ENCODE results near the gene BTBD2.

DNA sequence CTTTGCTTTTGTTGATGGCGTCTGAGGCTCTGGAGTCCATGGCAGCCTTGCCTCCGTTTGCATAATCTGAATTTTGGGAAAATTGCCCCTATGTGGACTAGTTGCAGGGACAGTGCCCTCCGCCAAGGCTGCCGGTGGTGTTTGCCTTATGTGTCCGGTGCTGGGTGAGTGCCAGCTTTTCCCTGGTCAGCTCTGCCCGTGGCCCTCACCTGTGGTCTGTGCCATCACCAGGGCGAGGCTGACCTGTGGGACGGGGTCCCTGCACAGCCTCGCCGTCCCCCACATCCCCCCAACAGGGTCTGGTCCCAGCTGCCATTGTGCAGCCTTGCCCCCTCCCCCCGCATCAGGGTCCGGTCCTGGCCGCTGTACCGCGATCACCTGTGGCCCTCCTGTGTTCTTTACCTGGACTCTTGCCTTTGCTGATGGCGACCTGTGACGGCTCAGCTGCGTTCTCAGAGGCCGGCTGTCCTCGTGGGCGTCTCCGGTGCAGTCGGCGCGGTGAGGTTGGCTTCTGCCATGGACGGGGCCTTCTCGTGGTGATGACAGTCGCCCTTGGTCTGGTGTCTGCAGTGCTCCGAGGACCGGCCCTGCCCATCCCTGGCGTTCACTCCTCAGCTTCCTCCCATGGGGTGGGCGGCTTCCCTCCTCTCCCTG, 61.9 kb downstream of the BTBD2 start:
- TF ChIP-seq, protein P1, sequence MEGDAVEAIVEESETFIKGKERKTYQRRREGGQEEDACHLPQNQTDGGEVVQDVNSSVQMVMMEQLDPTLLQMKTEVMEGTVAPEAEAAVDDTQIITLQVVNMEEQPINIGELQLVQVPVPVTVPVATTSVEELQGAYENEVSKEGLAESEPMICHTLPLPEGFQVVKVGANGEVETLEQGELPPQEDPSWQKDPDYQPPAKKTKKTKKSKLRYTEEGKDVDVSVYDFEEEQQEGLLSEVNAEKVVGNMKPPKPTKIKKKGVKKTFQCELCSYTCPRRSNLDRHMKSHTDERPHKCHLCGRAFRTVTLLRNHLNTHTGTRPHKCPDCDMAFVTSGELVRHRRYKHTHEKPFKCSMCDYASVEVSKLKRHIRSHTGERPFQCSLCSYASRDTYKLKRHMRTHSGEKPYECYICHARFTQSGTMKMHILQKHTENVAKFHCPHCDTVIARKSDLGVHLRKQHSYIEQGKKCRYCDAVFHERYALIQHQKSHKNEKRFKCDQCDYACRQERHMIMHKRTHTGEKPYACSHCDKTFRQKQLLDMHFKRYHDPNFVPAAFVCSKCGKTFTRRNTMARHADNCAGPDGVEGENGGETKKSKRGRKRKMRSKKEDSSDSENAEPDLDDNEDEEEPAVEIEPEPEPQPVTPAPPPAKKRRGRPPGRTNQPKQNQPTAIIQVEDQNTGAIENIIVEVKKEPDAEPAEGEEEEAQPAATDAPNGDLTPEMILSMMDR (IDR thresholded peaks at IDR 0.05): no peak
- no peak for TF ChIP-seq EZH2phosphoT487 (IDR thresholded peaks at IDR 0.05)
